ENCODE data around the gene DUOX1. TPM values are rescaled to one million over a fixed set of nuclear protein-coding genes. Genes with fewer than 3 reads are reported as not detected.

Gene DUOX1
- total RNA-seq, 3 donors from 2014 or later (not counting 1 experiment from before 2014, with no cell fraction given): 0.20 TPM; not detected in 2

- intact Hi-C loops (cut with micrococcal nuclease): loop anchor here (1.0 kb wide), 1 partner anchor 273 kb away; no protein-coding TSS in a partner anchor
Measured at GRCh38 chr15:45126535-45127158, 3.1 kb upstream of the DUOX1 start.

GRCh38 chr15:45128971-45129639, 689 bp upstream of the DUOX1 start:
- Mint-ChIP-seq H3K27ac (no peak overlapping the region), H3K4me1 (peaks cover 0 to 1% of the 10 kb centered on the region in 2 donors), H3K27me3 (ENCODE audit: low read depth in 2 of 2) (peaks cover 55 to 74% of the 10 kb centered on the region in 2 donors), H3K9me3 (no peaks in the 10 kb centered on the region), H3K4me3 (no peak overlapping the region), H3K36me3 (no peaks in the 10 kb centered on the region)
- no peak for DNase-seq
- H3K36me3 ChIP-seq (ENCODE audit: control insufficient read depth, insufficient read depth, low read length): no peaks in the 10 kb centered on the region
- H3K27me3 ChIP-seq (ENCODE audit: control insufficient read depth, insufficient read depth, low read length): peaks cover 31% of the 10 kb centered on the region
- intact Hi-C loops (cut with micrococcal nuclease): no loop called here
- H3K4me1 ChIP-seq (ENCODE audit: control insufficient read depth, insufficient read depth, low read length): peaks cover 12% of the 10 kb centered on the region
- no peak for ATAC-seq
- 8% methylated on average over 47 of the region's 47 CpGs for WGBS (ENCODE audit: insufficient coverage)
- no peak for TF ChIP-seq CTCF (IDR thresholded peaks at IDR 0.05)
- H3K4me3 ChIP-seq (ENCODE audit: low read length): no peak overlapping the region
- H3K27ac ChIP-seq (ENCODE audit: low read length): no peak overlapping the region
- no peaks in the 10 kb centered on the region for H3K9me3 ChIP-seq (ENCODE audit: control insufficient read depth, insufficient read depth, low read length)

More at GRCh38 chr15:45126535-45127158, 3.1 kb upstream of the DUOX1 start:
- Histone ChIP-seq H3K36me3 (ENCODE audit: control insufficient read depth, insufficient read depth, low read length) (no peaks in the 10 kb centered on the region), H3K4me3 (ENCODE audit: low read length) (no peak overlapping the region), H3K9me3 (ENCODE audit: control insufficient read depth, insufficient read depth, low read length) (no peaks in the 10 kb centered on the region), H3K4me1 (ENCODE audit: control insufficient read depth, insufficient read depth, low read length) (peaks cover 12% of the 10 kb centered on the region), H3K27ac (ENCODE audit: low read length) (no peak overlapping the region), H3K27me3 (ENCODE audit: control insufficient read depth, insufficient read depth, low read length) (peaks cover 30% of the 10 kb centered on the region)
- H3K9me3 Mint-ChIP-seq: no peaks in the 10 kb centered on the region
- WGBS (ENCODE audit: insufficient coverage): no CpG with 5 or more reads among the region's 2 CpGs
- TF ChIP-seq CTCF (IDR thresholded peaks at IDR 0.05): peak; percentile 65
- H3K4me3 Mint-ChIP-seq: no peak overlapping the region
- H3K36me3 Mint-ChIP-seq: no peaks in the 10 kb centered on the region
- H3K27me3 Mint-ChIP-seq (ENCODE audit: low read depth in 2 of 2): peaks cover 43 to 62% of the 10 kb centered on the region in 2 donors
- no peak overlapping the region for H3K27ac Mint-ChIP-seq
- DNase-seq (peak in 1 of 2 donors; percentile 72), ATAC-seq (peak in 2 of 3 donors; percentile 58 to 70)
- H3K4me1 Mint-ChIP-seq: no peaks in the 10 kb centered on the region

- no peak for ATAC-seq
- no peak for DNase-seq
- peaks cover 37% of the 10 kb centered on the region for H3K27me3 ChIP-seq (ENCODE audit: control insufficient read depth, insufficient read depth, low read length)
- no peak overlapping the region for H3K27ac ChIP-seq (ENCODE audit: low read length)
- H3K36me3 ChIP-seq (ENCODE audit: control insufficient read depth, insufficient read depth, low read length): no peaks in the 10 kb centered on the region
- Mint-ChIP-seq H3K27me3 (ENCODE audit: low read depth in 2 of 2) (peaks cover 59 to 75% of the 10 kb centered on the region in 2 donors), H3K36me3 (no peaks in the 10 kb centered on the region), H3K4me3 (no peak overlapping the region), H3K27ac (no peak overlapping the region), H3K4me1 (peaks cover 0 to 11% of the 10 kb centered on the region in 2 donors), H3K9me3 (no peaks in the 10 kb centered on the region)
- 94% methylated on average over 7 of the region's 7 CpGs for WGBS (ENCODE audit: insufficient coverage)
- H3K9me3 ChIP-seq (ENCODE audit: control insufficient read depth, insufficient read depth, low read length): no peaks in the 10 kb centered on the region
- peaks cover 17% of the 10 kb centered on the region for H3K4me1 ChIP-seq (ENCODE audit: control insufficient read depth, insufficient read depth, low read length)
- TF ChIP-seq CTCF (IDR thresholded peaks at IDR 0.05): no peak
- intact Hi-C loops (cut with micrococcal nuclease): no loop called here
- H3K4me3 ChIP-seq (ENCODE audit: low read length): no peak overlapping the region
Measured at GRCh38 chr15:45130291-45131000, 652 bp downstream of the DUOX1 start.

Measured in natural killer cell (primary cell).